Stimulated activated CD4-positive, alpha-beta T cell treated with anti-CD3 and anti-CD28 coated beads, TNF-alpha, amount 100 ng/mL, for 48 hours (primary cell): ENCODE results near the gene PRM3.

Experiments used
- DNase-seq, 3 donors: peaks; one replicate each; pipeline ENCODE4 v3.0.0-alpha.2; 2020; ENCODE audit warnings: low read depth in 3 of 3

The PRM3 gene

GRCh38 chr16:11224894-11225676 lies 48.3 kb downstream of the PRM3 start:
- DNase-seq = peak; percentile 64 to 86 (median 85)

DNA sequence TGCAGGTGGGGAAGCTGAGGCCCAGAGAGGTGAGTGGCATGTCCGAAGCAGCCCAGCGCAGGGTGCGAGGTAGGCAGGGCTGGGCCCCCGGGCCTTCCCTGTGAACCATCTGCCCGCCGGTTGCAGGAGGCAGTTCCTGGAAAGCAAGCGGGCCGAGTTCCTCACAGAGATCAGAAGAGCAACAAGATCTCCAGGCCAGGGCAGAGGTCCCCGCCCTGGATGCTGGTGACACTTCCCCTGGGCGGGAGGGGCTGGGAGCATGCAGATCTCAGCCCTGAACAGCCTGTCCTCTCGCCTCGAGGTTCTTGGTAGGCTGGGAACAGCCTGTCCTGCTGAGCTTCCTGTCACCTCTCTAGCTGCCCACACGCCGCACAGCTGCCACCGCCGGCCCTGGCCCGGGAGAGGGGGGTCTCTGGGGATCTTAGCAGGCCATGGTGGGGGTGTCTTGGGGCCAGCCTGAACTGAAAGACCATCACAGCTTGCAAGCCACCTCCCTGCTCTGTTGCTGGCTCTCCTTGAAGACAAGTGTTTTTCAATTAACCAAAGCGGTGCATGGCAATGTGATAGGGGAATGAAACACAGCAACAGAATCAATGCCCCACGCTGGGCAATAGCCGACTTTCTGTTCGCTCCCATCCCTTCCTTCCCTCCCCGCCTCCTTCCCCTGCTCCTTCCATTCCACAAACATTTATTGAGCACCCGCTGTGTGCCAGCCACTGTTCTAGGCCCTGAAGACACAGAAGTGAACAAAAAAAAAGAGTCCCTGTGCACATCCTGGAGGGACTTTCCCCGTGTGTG lies 49.1 kb downstream of the PRM3 start:
- DNase-seq = peak; percentile 39 to 64 (median 64)
